OCI-LY3 (cell line): ENCODE measurements around the gene MAX.

ENCODE experiments used
- CTCF ChIP-seq: fragments of 200-600, 300-600 bp; sonication (generic); IDR thresholded peaks from 2 replicates; pipeline ENCODE4 v1.5.1; 2014; ENCODE audit warnings: antibody characterized with exemption, low read length, low read depth
- EZH2phosphoT487 ChIP-seq: fragments of 200-600 bp; shearing (Covaris generic); IDR thresholded peaks from 2 replicates; pipeline ENCODE4 v1.6.1; 2018; ENCODE audit warnings: antibody characterized with exemption, mixed run types, low read depth

- TF ChIP-seq CTCF (no peak), EZH2phosphoT487 (no peak)
Measured at GRCh38 chr14:65057695-65058094, 44.6 kb downstream of the MAX start.
